ENCODE results near the gene CCDC85B. TPM values are rescaled to one million over a fixed set of nuclear protein-coding genes. Genes with fewer than 3 reads are reported as not detected.

CCDC85B gene
- total RNA-seq, 4 donors from 2014 or later, result 7.9 to 140 (median 23.1) TPM

GRCh38 chr11:65869643-65870306 is 20.7 kb upstream of the CCDC85B start:
- H3K36me3 ChIP-seq, result peaks cover 0 to 6% (median 1%) of the 10 kb centered on the region in 4 donors
- H3K4me1 ChIP-seq, result peaks cover 9 to 37% (median 20%) of the 10 kb centered on the region in 4 donors

DNA sequence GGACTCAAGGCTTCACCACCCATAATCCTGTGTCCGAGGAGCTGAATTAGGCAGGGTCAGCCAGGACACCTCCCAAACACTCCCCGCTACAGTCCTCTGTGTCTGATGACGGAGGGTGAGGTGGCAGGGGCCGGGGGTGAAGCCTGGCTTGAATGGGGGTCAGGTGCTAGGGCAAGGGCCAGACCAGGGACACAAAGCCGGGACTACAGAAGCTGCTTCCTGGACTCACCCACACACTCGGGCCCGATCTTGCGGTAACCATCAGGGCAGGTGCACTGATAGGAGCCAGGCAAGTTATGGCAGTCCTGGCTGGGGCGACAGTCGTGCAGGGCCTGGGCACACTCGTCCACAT is 20.2 kb upstream of the CCDC85B start:
- DNase-seq, result no peak
- H3K27ac ChIP-seq, result peak overlapping the region in 3 of 4 donors; percentile 88 to 92 (median 90)
- H3K4me1 ChIP-seq, result peaks cover 9 to 37% (median 20%) of the 10 kb centered on the region in 4 donors
- intact Hi-C loops (cut with DNase I; ENCODE audit: low total_unique reads) (no loop called here), in situ Hi-C loops (cut with MboI; ENCODE audit: low pct_ligation_motif_present in 1 of 4, low pct_unique_long_range_greater_than_20kb in 1 of 4, low sequenced_read_pairs in 3 of 4) (loop anchor here in 1 of 4 donors (10.0 kb wide), 1 partner anchor 125 kb away; no protein-coding TSS in a partner anchor)
- H3K36me3 ChIP-seq, result peaks cover 0 to 1% (median 0%) of the 10 kb centered on the region in 4 donors
- 67% methylated on average over 11 of the region's 11 CpGs; no CpG with 5 or more reads in 1 of the 2 donors for WGBS, 2 donors (ENCODE audit: low coverage in 1 of 2)
- TF ChIP-seq CTCF (IDR thresholded peaks at IDR 0.05), result no peak
- no peak for TF ChIP-seq POLR2A (IDR thresholded peaks at IDR 0.05)
- TF ChIP-seq POLR2AphosphoS5 (IDR thresholded peaks at IDR 0.05), result no peak
- no peak for TF ChIP-seq EP300 (IDR thresholded peaks at IDR 0.05; ENCODE audit: low read depth)
- no peaks in the 10 kb centered on the region for H3K27me3 ChIP-seq
- no peak overlapping the region for H3K4me3 ChIP-seq
- H3K9me3 ChIP-seq, result no peaks in the 10 kb centered on the region

More at GRCh38 chr11:65869643-65870306, 20.7 kb upstream of the CCDC85B start:
- in situ Hi-C loops (cut with MboI; ENCODE audit: low pct_ligation_motif_present in 1 of 4, low pct_unique_long_range_greater_than_20kb in 1 of 4, low sequenced_read_pairs in 3 of 4) (loop anchor here in 1 of 4 donors (10.0 kb wide), 1 partner anchor 125 kb away; no protein-coding TSS in a partner anchor), intact Hi-C loops (cut with DNase I; ENCODE audit: low total_unique reads) (no loop called here)
- 74% methylated on average over 23 of the region's 24 CpGs; no CpG with 5 or more reads in 1 of the 2 donors for WGBS, 2 donors (ENCODE audit: low coverage in 1 of 2)
- H3K9me3 ChIP-seq, result no peaks in the 10 kb centered on the region
- TF ChIP-seq EP300 (IDR thresholded peaks at IDR 0.05; ENCODE audit: low read depth) (no peak), POLR2AphosphoS5 (IDR thresholded peaks at IDR 0.05) (no peak), POLR2A (IDR thresholded peaks at IDR 0.05) (no peak), CTCF (IDR thresholded peaks at IDR 0.05) (no peak)
- DNase-seq, result no peak
- no peaks in the 10 kb centered on the region for H3K27me3 ChIP-seq
- H3K27ac ChIP-seq, result peak overlapping the region in 1 of 4 donors; percentile 92
- no peak overlapping the region for H3K4me3 ChIP-seq

DNA sequence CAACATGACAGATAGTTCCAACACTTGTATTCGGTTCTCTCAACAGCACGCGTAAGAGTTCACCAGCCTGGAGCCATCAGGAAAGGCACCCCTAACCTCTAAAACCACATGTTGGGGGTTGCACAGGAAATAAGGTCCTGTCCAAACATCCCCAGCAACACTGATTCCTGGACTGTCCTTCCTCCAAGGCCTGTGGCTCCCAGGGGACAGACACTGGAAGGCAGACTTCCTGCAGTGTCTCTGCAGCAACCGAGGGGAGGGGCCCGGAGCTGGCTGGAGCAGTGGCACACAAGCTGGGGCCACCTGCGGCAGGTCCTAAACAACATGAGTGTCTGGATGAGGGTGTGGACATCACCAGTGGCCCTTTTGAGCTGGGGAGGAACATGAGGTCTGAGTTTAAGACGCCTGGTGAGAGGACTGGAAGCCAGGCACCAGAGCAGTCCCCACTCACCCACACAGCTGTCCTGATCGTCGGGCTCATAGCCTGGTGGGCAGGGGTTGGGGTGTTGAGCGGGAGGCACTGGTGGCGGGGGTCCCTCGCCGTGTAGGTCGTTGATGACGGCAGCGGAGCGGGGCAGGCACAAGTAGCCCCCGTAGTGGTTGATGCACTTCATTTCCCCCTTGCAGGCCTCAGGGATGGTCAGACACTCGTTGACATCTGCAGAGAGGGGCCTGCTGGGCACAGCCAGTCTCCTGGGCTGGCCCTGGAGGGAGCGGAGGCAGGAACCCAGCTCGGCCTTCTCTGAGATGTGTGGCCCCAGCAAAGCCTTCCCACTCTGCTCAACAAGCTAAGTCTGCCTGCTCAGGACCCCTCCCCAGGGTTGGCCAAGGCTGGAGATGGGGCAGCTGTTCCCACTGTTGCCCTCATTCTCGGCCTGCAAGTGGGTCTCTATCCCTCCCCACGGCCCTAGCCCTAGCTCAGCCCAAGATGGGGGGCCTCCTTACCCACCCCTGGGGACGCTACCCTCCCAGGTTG is 19.5 kb upstream of the CCDC85B start:
- intact Hi-C loops (cut with DNase I; ENCODE audit: low total_unique reads), result no loop called here
- no peaks in the 10 kb centered on the region for H3K9me3 ChIP-seq
- WGBS, 2 donors (ENCODE audit: low coverage in 1 of 2), result 68% methylated on average over 24 of the region's 24 CpGs; no CpG with 5 or more reads in 1 of the 2 donors
- H3K27ac ChIP-seq, result peak overlapping the region; percentile 88 to 92 (median 90)
- H3K27me3 ChIP-seq, result no peaks in the 10 kb centered on the region
- peaks cover 9 to 37% (median 20%) of the 10 kb centered on the region in 4 donors for H3K4me1 ChIP-seq
- TF ChIP-seq CTCF (IDR thresholded peaks at IDR 0.05) (no peak), POLR2AphosphoS5 (IDR thresholded peaks at IDR 0.05) (peak in 1 of 3 donors; percentile 3)
- peak overlapping the region in 1 of 4 donors; percentile 63 for H3K4me3 ChIP-seq
- no peaks in the 10 kb centered on the region for H3K36me3 ChIP-seq
- in situ Hi-C loops (cut with MboI; ENCODE audit: low pct_ligation_motif_present in 1 of 4, low pct_unique_long_range_greater_than_20kb in 1 of 4, low sequenced_read_pairs in 3 of 4), result loop anchor here in 1 of 4 donors (10.0 kb wide), 1 partner anchor 124 kb away; no protein-coding TSS in a partner anchor
- DNase-seq, result no peak
